ENCODE data around the gene RBM19. TPM values are rescaled to one million over a fixed set of nuclear protein-coding genes. Genes with fewer than 3 reads are reported as not detected.
"Not testable (repeated sequence)": the region's sequence is repeated elsewhere in the genome, so short reads cannot be mapped to it uniquely, and the experiment has no call there.

RBM19 gene
- polyA plus RNA-seq, 3 donors from 2014 or later: 0.27 to 16.7 (median 4.8) TPM

DNA sequence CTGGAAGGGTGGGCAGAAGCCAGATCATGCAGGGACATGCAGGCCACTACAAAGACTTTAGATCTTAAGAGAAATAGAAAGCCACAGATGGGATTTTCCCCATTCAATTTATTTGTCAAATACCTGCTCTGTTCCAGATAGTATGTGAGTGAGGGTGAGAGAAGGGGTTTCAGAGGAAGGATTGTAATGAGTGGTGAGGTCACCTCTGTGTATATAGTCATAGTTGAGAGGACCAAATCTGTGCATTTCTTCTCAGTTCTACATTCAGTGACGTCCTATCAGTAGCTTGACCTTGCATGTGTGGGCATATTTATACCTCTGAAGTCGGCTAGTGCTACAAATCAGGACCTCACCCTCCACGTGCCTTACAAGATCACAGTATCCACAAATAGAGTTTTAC lies 31.2 kb upstream of the RBM19 start:
- H3K4me3 Mint-ChIP-seq: no peak overlapping the region
- DNase-seq: no peak
- H3K9me3 Mint-ChIP-seq: no peaks in the 10 kb centered on the region
- H3K27me3 Mint-ChIP-seq (ENCODE audit: low read depth in 3 of 3): peaks cover 1 to 14% (median 9%) of the 10 kb centered on the region in 3 donors
- H3K36me3 Mint-ChIP-seq: no peaks in the 10 kb centered on the region
- no peaks in the 10 kb centered on the region for H3K4me1 Mint-ChIP-seq
- no peak overlapping the region for H3K27ac Mint-ChIP-seq

GRCh38 chr12:113996026-113996425 lies 29.9 kb upstream of the RBM19 start:
- Mint-ChIP-seq H3K4me3 (no peak overlapping the region), H3K36me3 (no peaks in the 10 kb centered on the region), H3K27ac (no peak overlapping the region), H3K4me1 (no peaks in the 10 kb centered on the region), H3K27me3 (ENCODE audit: low read depth in 3 of 3) (peaks cover 4 to 20% (median 9%) of the 10 kb centered on the region in 3 donors), H3K9me3 (no peaks in the 10 kb centered on the region)
- no peak for DNase-seq

GRCh38 chr12:113994051-113994450 lies 27.9 kb upstream of the RBM19 start:
- Mint-ChIP-seq H3K27me3 (ENCODE audit: low read depth in 3 of 3) (peaks cover 3 to 19% (median 6%) of the 10 kb centered on the region in 3 donors), H3K36me3 (no peaks in the 10 kb centered on the region)

GRCh38 chr12:113992751-113993150 lies 26.6 kb upstream of the RBM19 start:
- DNase-seq, H3K4me3 Mint-ChIP-seq, H3K27ac Mint-ChIP-seq, H3K4me1 Mint-ChIP-seq, H3K36me3 Mint-ChIP-seq, H3K9me3 Mint-ChIP-seq: not testable (repeated sequence)
- peaks cover 3 to 27% (median 5%) of the 10 kb centered on the region in 3 donors for H3K27me3 Mint-ChIP-seq (ENCODE audit: low read depth in 3 of 3)

More at GRCh38 chr12:113994051-113994450, 27.9 kb upstream of the RBM19 start:
- no peaks in the 10 kb centered on the region for H3K9me3 Mint-ChIP-seq
- no peaks in the 10 kb centered on the region for H3K4me1 Mint-ChIP-seq
- no peak overlapping the region for H3K4me3 Mint-ChIP-seq
- no peak overlapping the region for H3K27ac Mint-ChIP-seq
- DNase-seq: no peak

GRCh38 chr12:113991224-113992044 lies 25.3 kb upstream of the RBM19 start:
- no peaks in the 10 kb centered on the region for H3K9me3 Mint-ChIP-seq
- no peak for DNase-seq
- H3K36me3 Mint-ChIP-seq: no peaks in the 10 kb centered on the region
- no peak overlapping the region for H3K27ac Mint-ChIP-seq
- H3K27me3 Mint-ChIP-seq (ENCODE audit: low read depth in 3 of 3): peaks cover 3 to 26% (median 5%) of the 10 kb centered on the region in 3 donors
- H3K4me3 Mint-ChIP-seq: no peak overlapping the region
- H3K4me1 Mint-ChIP-seq: no peaks in the 10 kb centered on the region

- no peaks in the 10 kb centered on the region for H3K4me1 Mint-ChIP-seq
- H3K27me3 Mint-ChIP-seq (ENCODE audit: low read depth in 3 of 3): peaks cover 3 to 24% (median 5%) of the 10 kb centered on the region in 3 donors
- no peaks in the 10 kb centered on the region for H3K36me3 Mint-ChIP-seq
- no peak overlapping the region for H3K27ac Mint-ChIP-seq
- DNase-seq: no peak
- H3K9me3 Mint-ChIP-seq: no peaks in the 10 kb centered on the region
- H3K4me3 Mint-ChIP-seq: no peak overlapping the region
Measured at GRCh38 chr12:113990250-113991223, 24.4 kb upstream of the RBM19 start.

GRCh38 chr12:113988976-113989375 lies 22.9 kb upstream of the RBM19 start:
- H3K27me3 Mint-ChIP-seq (ENCODE audit: low read depth in 3 of 3): peaks cover 2 to 24% (median 3%) of the 10 kb centered on the region in 3 donors
- no peak overlapping the region for H3K4me3 Mint-ChIP-seq
- no peaks in the 10 kb centered on the region for H3K36me3 Mint-ChIP-seq

GRCh38 chr12:113988064-113988451 lies 21.9 kb upstream of the RBM19 start:
- no peaks in the 10 kb centered on the region for H3K36me3 Mint-ChIP-seq
- H3K4me3 Mint-ChIP-seq: no peak overlapping the region
- H3K4me1 Mint-ChIP-seq: no peaks in the 10 kb centered on the region
- no peak for DNase-seq
- H3K27me3 Mint-ChIP-seq (ENCODE audit: low read depth in 3 of 3): peaks cover 1 to 22% (median 4%) of the 10 kb centered on the region in 3 donors
- H3K9me3 Mint-ChIP-seq: no peaks in the 10 kb centered on the region
- H3K27ac Mint-ChIP-seq: peak overlapping the region in 1 of 6 donors; percentile 52

More at GRCh38 chr12:113988976-113989375, 22.9 kb upstream of the RBM19 start:
- Mint-ChIP-seq H3K4me1 (no peaks in the 10 kb centered on the region), H3K9me3 (no peaks in the 10 kb centered on the region), H3K27ac (no peak overlapping the region)
- no peak for DNase-seq

DNA sequence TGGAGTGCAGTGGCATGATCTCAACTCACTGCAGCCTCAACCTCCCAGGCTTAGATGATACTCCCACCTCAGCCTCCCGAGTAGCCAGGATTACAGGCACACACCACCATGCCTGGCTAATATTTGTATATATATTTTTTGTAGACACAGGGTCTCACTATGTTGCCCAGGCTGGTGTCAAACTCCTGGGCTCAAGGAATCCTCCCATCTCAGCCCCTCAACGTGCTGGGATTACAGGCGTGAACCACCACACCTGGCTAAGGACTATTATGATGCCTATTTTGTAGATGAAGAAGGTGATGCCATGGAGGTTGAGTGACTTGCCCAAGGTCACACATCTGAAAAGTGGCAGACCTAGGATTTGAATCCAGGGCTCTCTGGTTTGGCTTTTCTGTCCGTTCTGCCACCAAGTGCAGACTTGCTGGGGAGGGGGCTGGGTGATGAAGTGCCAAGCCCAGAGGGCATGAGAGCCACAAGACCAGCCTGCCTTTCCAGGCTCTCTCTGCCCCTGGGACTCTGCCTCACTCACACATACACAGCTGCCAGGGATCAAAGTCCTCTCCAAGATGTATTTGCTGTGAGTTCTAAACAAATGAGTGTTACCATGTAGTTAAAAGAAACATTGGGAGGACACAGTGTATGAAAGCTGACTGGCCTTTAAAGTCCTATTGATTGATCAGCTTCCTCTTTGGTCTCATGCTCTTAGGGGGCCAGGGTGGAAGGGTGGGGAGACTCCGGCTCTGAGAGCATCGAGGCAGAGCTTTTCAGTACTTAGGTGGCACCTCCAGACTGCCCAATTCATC lies 21.3 kb upstream of the RBM19 start:
- Mint-ChIP-seq H3K27ac (no peak overlapping the region), H3K4me1 (no peaks in the 10 kb centered on the region), H3K9me3 (no peaks in the 10 kb centered on the region), H3K4me3 (no peak overlapping the region), H3K27me3 (ENCODE audit: low read depth in 3 of 3) (peaks cover 1 to 16% (median 4%) of the 10 kb centered on the region in 3 donors), H3K36me3 (no peaks in the 10 kb centered on the region)
- DNase-seq: no peak

DNA sequence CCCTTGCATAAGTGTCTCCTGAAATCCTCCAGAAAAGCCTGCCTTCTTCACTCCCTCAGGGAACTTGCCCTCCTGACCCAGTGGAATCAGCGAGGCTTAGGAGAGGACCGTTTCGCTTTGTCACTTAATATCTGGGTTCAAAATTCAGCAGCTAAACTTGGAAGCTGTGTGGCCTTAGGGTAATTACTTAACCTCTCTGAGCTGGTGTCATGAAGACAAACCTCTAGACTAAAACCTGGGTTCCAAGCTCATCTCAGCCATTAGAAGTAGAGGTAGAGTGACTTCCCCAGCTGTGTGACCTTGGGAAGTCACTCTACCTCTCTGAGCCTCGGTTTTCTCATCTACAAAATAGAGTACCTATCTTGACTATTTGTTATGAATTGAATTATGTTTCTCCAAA lies 18.3 kb upstream of the RBM19 start:
- H3K9me3 Mint-ChIP-seq: no peaks in the 10 kb centered on the region
- H3K4me3 Mint-ChIP-seq: no peak overlapping the region
- DNase-seq: no peak
- no peaks in the 10 kb centered on the region for H3K4me1 Mint-ChIP-seq
- no peak overlapping the region for H3K27ac Mint-ChIP-seq
- H3K36me3 Mint-ChIP-seq: no peaks in the 10 kb centered on the region
- H3K27me3 Mint-ChIP-seq (ENCODE audit: low read depth in 3 of 3): peaks cover 3 to 10% (median 4%) of the 10 kb centered on the region in 3 donors

DNA sequence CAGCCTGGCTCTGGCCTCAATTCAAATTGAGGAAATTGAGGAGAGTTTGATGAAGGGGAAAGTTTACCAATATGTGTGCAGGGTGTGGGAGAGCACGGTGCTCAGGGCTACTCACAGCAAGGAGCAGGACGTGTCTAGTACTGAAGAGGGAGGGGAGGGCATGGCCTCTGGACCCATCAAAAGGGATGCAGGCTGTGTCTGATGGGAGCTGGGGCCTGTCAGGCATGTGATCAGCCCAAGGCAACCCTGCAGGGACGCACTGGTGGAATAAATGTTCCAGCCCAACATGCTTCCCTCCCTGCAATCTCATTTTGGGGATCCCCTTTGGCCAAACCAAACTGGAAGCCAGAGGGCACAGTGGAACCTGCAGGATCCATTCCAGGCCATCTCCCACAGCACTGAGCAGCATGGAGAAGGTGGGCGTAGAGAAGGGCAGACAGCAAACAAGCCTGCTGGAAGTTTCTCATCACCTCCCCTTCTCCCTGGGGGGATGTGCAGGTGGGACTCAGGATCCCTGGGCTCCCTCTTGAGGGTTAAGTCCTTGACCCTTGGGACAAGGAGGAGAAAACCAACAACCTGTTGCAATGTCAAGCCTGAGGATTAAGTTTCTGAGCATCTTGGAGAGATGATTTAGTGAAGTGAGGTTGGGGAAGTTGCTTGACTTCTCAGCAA lies 17.8 kb upstream of the RBM19 start:
- H3K9me3 Mint-ChIP-seq: no peaks in the 10 kb centered on the region
- no peak for DNase-seq
- H3K27me3 Mint-ChIP-seq (ENCODE audit: low read depth in 3 of 3): peaks cover 3 to 7% (median 4%) of the 10 kb centered on the region in 3 donors
- no peaks in the 10 kb centered on the region for H3K4me1 Mint-ChIP-seq
- H3K27ac Mint-ChIP-seq: no peak overlapping the region
- no peaks in the 10 kb centered on the region for H3K36me3 Mint-ChIP-seq
- no peak overlapping the region for H3K4me3 Mint-ChIP-seq

DNA sequence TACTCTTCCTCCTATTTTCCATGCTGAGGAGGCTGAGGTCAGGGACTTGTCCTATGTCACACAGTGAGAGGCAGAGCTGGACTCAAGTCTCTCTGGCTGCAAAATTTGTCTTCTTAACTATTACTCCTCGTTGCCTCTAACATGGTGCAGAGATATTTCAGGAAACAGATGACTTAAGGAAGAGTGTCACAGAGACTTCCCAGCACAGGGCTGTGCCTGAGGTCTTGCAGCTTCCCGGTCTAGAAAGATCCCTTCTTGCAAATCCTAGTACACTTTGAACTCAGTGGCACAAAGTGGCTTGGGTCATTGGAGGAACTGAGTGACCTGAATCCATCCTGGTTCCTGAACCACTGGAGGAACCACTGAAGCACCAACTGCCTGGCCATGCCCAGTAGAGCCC lies 17.1 kb upstream of the RBM19 start:
- H3K27ac Mint-ChIP-seq: no peak overlapping the region

DNA sequence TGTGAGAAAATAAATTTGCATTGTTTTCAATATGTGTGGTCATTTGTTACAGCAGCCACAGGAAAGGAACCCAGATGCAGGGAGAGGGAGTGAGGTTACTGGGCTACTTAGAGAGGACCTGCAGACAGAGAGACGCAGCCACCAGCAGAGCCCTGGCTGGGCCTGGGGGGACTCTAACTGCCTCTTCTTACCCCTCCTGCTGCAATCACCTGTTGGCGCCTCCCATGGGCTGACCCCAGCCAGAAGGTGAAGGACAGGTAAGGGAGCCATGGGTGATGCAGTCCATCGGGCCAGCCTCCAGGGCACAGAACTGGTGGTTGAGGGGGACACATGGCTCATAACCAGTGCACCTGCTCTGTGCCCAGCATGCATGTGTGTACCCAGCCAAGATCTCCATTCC lies 15.8 kb upstream of the RBM19 start:
- peaks cover 2 to 6% (median 4%) of the 10 kb centered on the region in 3 donors for H3K27me3 Mint-ChIP-seq (ENCODE audit: low read depth in 3 of 3)
- no peaks in the 10 kb centered on the region for H3K36me3 Mint-ChIP-seq
- no peaks in the 10 kb centered on the region for H3K4me1 Mint-ChIP-seq
- H3K4me3 Mint-ChIP-seq: no peak overlapping the region
- H3K27ac Mint-ChIP-seq: no peak overlapping the region
- no peak for DNase-seq
- no peaks in the 10 kb centered on the region for H3K9me3 Mint-ChIP-seq

More for the DNA sequence above, 17.1 kb upstream of the RBM19 start:
- no peak for DNase-seq
- Mint-ChIP-seq H3K4me3 (no peak overlapping the region), H3K36me3 (no peaks in the 10 kb centered on the region), H3K4me1 (no peaks in the 10 kb centered on the region), H3K27me3 (ENCODE audit: low read depth in 3 of 3) (peaks cover 2 to 4% (median 4%) of the 10 kb centered on the region in 3 donors), H3K9me3 (no peaks in the 10 kb centered on the region)
